Panc1 (cell line): Measurements from ENCODE around the gene KLF2. TPM values are rescaled to one million over a fixed set of nuclear protein-coding genes. Genes with fewer than 3 reads are reported as not detected.

Source experiments
- ATAC-seq: fragments of 200-7000 bp; cut with Tn5 transposase; 2 replicates; pipeline ENCODE4 v1.9.1; 2020; ENCODE audit warnings: mild to moderate bottlenecking, moderate library complexity
- BruUV-seq: library from RNA; stranded (reverse); fragments of 400-500 nt; replicated peaks from 2 replicates; lab custom pipeline; 2021; lab: Mats Ljungman, UMichigan
- CTCF ChIA-PET: fragments of 300-600 bp; sonication (Branson Sonifier 250); formaldehyde crosslinking; loops from one replicate; lab custom pipeline; 2022; ENCODE audit warnings: antibody characterized with exemption; lab: Charles Lee
- POLR2A ChIA-PET: fragments of 300-600 bp; sonication (Branson Sonifier 250); formaldehyde crosslinking; loops from one replicate; lab custom pipeline; 2022; ENCODE audit warnings: antibody characterized with exemption; lab: Charles Lee
- DNase-seq: peaks from one replicate; pipeline ENCODE4 v3.0.0-alpha.2; 2010; ENCODE audit warnings: low read depth, low spot score
- H3K27ac ChIP-seq: 2 replicates; pipeline ENCODE4 v1.5.1; 2011; ENCODE audit warnings: mild to moderate bottlenecking, low read length, inconsistent platforms
- H3K27me3 ChIP-seq: fragments of 200-500 bp; sonication (Bioruptor generic); 2 replicates; pipeline ENCODE4 v1.6.0; 2014; ENCODE audit warnings: low read length, inconsistent platforms; ENCODE audit not compliant: control insufficient read depth, insufficient read depth
- H3K36me3 ChIP-seq: fragments of 200-500 bp; sonication (Bioruptor generic); 2 replicates; pipeline ENCODE4 v1.5.1; 2014; ENCODE audit warnings: inconsistent platforms, mild to moderate bottlenecking, low read length, moderate library complexity; ENCODE audit not compliant: control insufficient read depth, insufficient read depth
- H3K4me1 ChIP-seq: 2 replicates; pipeline ENCODE4 v1.5.1; 2011; ENCODE audit warnings: inconsistent platforms, mild to moderate bottlenecking, low read length, moderate library complexity; ENCODE audit not compliant: control insufficient read depth, insufficient read depth
- H3K4me3 ChIP-seq, 2 experiments: 2 replicates each; pipeline ENCODE4 v1.5.1; 2011 to 2012; ENCODE audit warnings: low read depth in 2 of 2, low read length in 2 of 2, mild to moderate bottlenecking in 2 of 2, inconsistent platforms in 1 of 2, moderate library complexity in 1 of 2
- H3K9me3 ChIP-seq: fragments of 200-500 bp; sonication (Bioruptor generic); 2 replicates; pipeline ENCODE4 v1.5.1; 2014; ENCODE audit warnings: low read depth, mild to moderate bottlenecking, inconsistent platforms, low read length, moderate library complexity; ENCODE audit not compliant: control insufficient read depth, insufficient read depth
- CTCF ChIP-seq: fragments of 450-650 bp; IDR thresholded peaks from 2 replicates; pipeline ENCODE4 v1.5.1; 2017; ENCODE audit warnings: mild to moderate bottlenecking
- POLR2AphosphoS5 ChIP-seq: IDR thresholded peaks from 2 replicates; pipeline ENCODE4 v1.6.1; 2012; ENCODE audit warnings: mild to moderate bottlenecking, low read depth, low read length, moderate library complexity
- REST ChIP-seq, 2 experiments: IDR thresholded peaks; 2 replicates each; pipeline ENCODE4 v1.6.1; 2011 to 2012; ENCODE audit warnings: low read depth in 2 of 2, control low read depth in 1 of 2, low read length in 1 of 2, mild to moderate bottlenecking in 1 of 2, moderate library complexity in 1 of 2; ENCODE audit not compliant: insufficient read depth in 1 of 2
- SIN3A ChIP-seq: IDR thresholded peaks from 2 replicates; pipeline ENCODE4 v1.6.1; 2012; ENCODE audit warnings: low read depth, mild to moderate bottlenecking, low read length, moderate library complexity, borderline replicate concordance; ENCODE audit not compliant: insufficient read depth
- TCF7L2 ChIP-seq: IDR thresholded peaks from 2 replicates; pipeline ENCODE4 v1.6.1; 2011; ENCODE audit warnings: mild to moderate bottlenecking, low read depth, low read length, inconsistent platforms
- in situ Hi-C: cut with HindIII; loops from 2 replicates; pipeline ENCODE4 v1.10.0; 2016; ENCODE audit warnings: low sequenced_read_pairs, low pct_unique_long_range_greater_than_20kb
- intact Hi-C: fragments of 100-400 bp; cut with micrococcal nuclease; formaldehyde crosslinking; loops from one replicate; pipeline ENCODE4 v1.10.0; 2022; ENCODE audit not compliant: unreplicated experiment
- total RNA-seq: library from RNA; stranded (reverse); gene quantifications from one replicate; pipeline ENCODE4 v1.2.1, GENCODE V29; 2021; ENCODE audit not compliant: unreplicated experiment

Gene KLF2
- total RNA-seq, 1 experiment from 2014 or later = 3.5 TPM

GRCh38 chr19:16342002-16342715 lies 17.5 kb downstream of the KLF2 start:
- DNase-seq (no peak), ATAC-seq (no peak)
- CTCF ChIA-PET = interaction anchor here (0.6 to 0.7 kb wide), 2 partner anchors 41 to 50 kb away, joined by 3 to 4 read pairs; no protein-coding TSS in a partner anchor
- in situ Hi-C loops (no loop called here), intact Hi-C loops (no loop called here)
- BruUV-seq = no TSS peak
- TF ChIP-seq TCF7L2 (no peak), SIN3A (no peak), REST (IDR thresholded peaks at IDR 0.05; ENCODE audit: insufficient read depth in 1 of 2, low read depth in 2 of 2, low read length in 1 of 2) (no peak), CTCF (no peak), POLR2AphosphoS5 (no peak)
- Histone ChIP-seq H3K27me3 (no peaks in the 10 kb centered on the region), H3K27ac (peak overlapping the region; percentile 23; the same call in 1 of the 2 replicates), H3K9me3 (no peaks in the 10 kb centered on the region), H3K4me1 (peaks cover 16% of the 10 kb centered on the region), H3K36me3 (no peaks in the 10 kb centered on the region), H3K4me3 (no peak overlapping the region)
- POLR2A ChIA-PET = no interaction called here

GRCh38 chr19:16343156-16343555 lies 18.5 kb downstream of the KLF2 start:
- DNase-seq = no peak
- CTCF ChIA-PET = no interaction called here
- Histone ChIP-seq H3K4me1 (peaks cover 15% of the 10 kb centered on the region), H3K9me3 (no peaks in the 10 kb centered on the region), H3K36me3 (no peaks in the 10 kb centered on the region), H3K27ac (no peak overlapping the region), H3K27me3 (no peaks in the 10 kb centered on the region), H3K4me3 (no peak overlapping the region)
- POLR2A ChIA-PET = no interaction called here
- in situ Hi-C loops = no loop called here
- intact Hi-C loops = no loop called here
- ATAC-seq = no peak
- no TSS peak for BruUV-seq
- TF ChIP-seq SIN3A = no peak
- no peak for TF ChIP-seq TCF7L2
- TF ChIP-seq CTCF = no peak
- no peak for TF ChIP-seq REST (IDR thresholded peaks at IDR 0.05; ENCODE audit: insufficient read depth in 1 of 2, low read depth in 2 of 2, low read length in 1 of 2)
- no peak for TF ChIP-seq POLR2AphosphoS5
